Liver (tissue), 9 donors: ENCODE results near the gene RB1. TPM values are rescaled to one million over a fixed set of nuclear protein-coding genes. Genes with fewer than 3 reads are reported as not detected.

Experiments
- DNase-seq: peaks from one replicate; pipeline ENCODE4 v3.0.0-alpha.2; 2017; ENCODE audit warnings: low spot score
- H3K27ac ChIP-seq, 2 donors: one replicate each; pipeline ENCODE4 v1.7.0; 2013; ENCODE audit warnings: inconsistent platforms in 2 of 2, low read length in 2 of 2, control low read depth in 1 of 2, low read depth in 1 of 2, mild to moderate bottlenecking in 1 of 2
- H3K27me3 ChIP-seq, 4 donors: one replicate each; pipeline versions ENCODE4 v1.6.1 to v1.7.0; 2013; ENCODE audit warnings: low read length in 3 of 4, inconsistent platforms in 1 of 4, mild to moderate bottlenecking in 1 of 4, moderate library complexity in 1 of 4; ENCODE audit not compliant: control insufficient read depth in 4 of 4, insufficient read depth in 4 of 4
- H3K36me3 ChIP-seq, 4 donors: one replicate each; pipeline versions ENCODE4 v1.6.1 to v1.7.0; 2013; ENCODE audit warnings: low read length in 3 of 4, mild to moderate bottlenecking in 3 of 4, low read depth in 1 of 4, moderate library complexity in 1 of 4; ENCODE audit not compliant: control insufficient read depth in 4 of 4, insufficient read depth in 3 of 4
- H3K4me1 ChIP-seq, 4 donors: one replicate each; pipeline versions ENCODE4 v1.6.1 to v1.7.0; 2013; ENCODE audit warnings: low read length in 3 of 4, mild to moderate bottlenecking in 3 of 4, moderate library complexity in 1 of 4; ENCODE audit not compliant: control insufficient read depth in 4 of 4, insufficient read depth in 4 of 4
- H3K4me3 ChIP-seq, 3 donors: one replicate each; pipeline versions ENCODE4 v1.6.1 to v1.7.0; 2013; ENCODE audit warnings: low read length in 3 of 3, control low read depth in 1 of 3, low read depth in 1 of 3, mild to moderate bottlenecking in 1 of 3
- H3K9ac ChIP-seq, 2 donors: one replicate each; pipeline ENCODE4 v1.7.0; 2013; ENCODE audit warnings: low read length in 2 of 2, mild to moderate bottlenecking in 2 of 2, moderate library complexity in 2 of 2, control low read depth in 1 of 2, low read depth in 1 of 2
- H3K9me3 ChIP-seq, 4 donors: one replicate each; pipeline versions ENCODE4 v1.6.1 to v1.7.0; 2013; ENCODE audit warnings: low read length in 3 of 4; ENCODE audit not compliant: control insufficient read depth in 4 of 4
- ATF3 ChIP-seq: IDR thresholded peaks from 2 replicates; pipeline ENCODE4 v1.6.1; 2016; ENCODE audit warnings: antibody characterized with exemption
- CTCF ChIP-seq: fragments of 150-350 bp; IDR thresholded peaks from 2 replicates; pipeline ENCODE4 v1.5.1; 2017; ENCODE audit warnings: improper control_type of control experiment, low read depth, low read length; ENCODE audit not compliant: missing input control
- EGR1 ChIP-seq, 2 donors: IDR thresholded peaks; 2 replicates each; pipeline ENCODE4 v1.6.1; 2016 to 2018; ENCODE audit warnings: antibody characterized with exemption in 2 of 2, low read depth in 2 of 2
- FOXA1 ChIP-seq: IDR thresholded peaks from 2 replicates; pipeline ENCODE4 v1.6.1; 2016; ENCODE audit warnings: antibody characterized with exemption
- FOXA2 ChIP-seq: IDR thresholded peaks from 2 replicates; pipeline ENCODE4 v1.6.1; 2016; ENCODE audit warnings: antibody characterized with exemption
- GABPA ChIP-seq, 2 donors: IDR thresholded peaks in 1 of 2; conservative IDR thresholded peaks in 1 of 2; 2 replicates each; pipeline ENCODE4 v1.6.1; 2016; ENCODE audit warnings: antibody characterized with exemption in 2 of 2, mild to moderate bottlenecking in 1 of 2, moderate library complexity in 1 of 2
- HNF4A ChIP-seq, 2 donors: conservative IDR thresholded peaks; 2 replicates each; pipeline ENCODE4 v1.6.1; 2016; ENCODE audit warnings: antibody characterized with exemption in 2 of 2, mild to moderate bottlenecking in 2 of 2
- HNF4G ChIP-seq: IDR thresholded peaks from 2 replicates; pipeline ENCODE4 v1.6.1; 2016; ENCODE audit warnings: antibody characterized with exemption
- JUND ChIP-seq, 2 donors: IDR thresholded peaks; 2 replicates each; pipeline ENCODE4 v1.6.1; 2016; ENCODE audit warnings: antibody characterized with exemption in 2 of 2
- MAX ChIP-seq: IDR thresholded peaks from 2 replicates; pipeline ENCODE4 v1.6.1; 2016; ENCODE audit warnings: antibody characterized with exemption
- NR2F2 ChIP-seq: IDR thresholded peaks from 2 replicates; pipeline ENCODE4 v1.6.1; 2016; ENCODE audit warnings: antibody characterized with exemption
- RAD21 ChIP-seq, 2 donors: IDR thresholded peaks; 2 replicates each; pipeline ENCODE4 v1.6.1; 2016; ENCODE audit warnings: antibody characterized with exemption in 2 of 2, mild to moderate bottlenecking in 2 of 2
- REST ChIP-seq: IDR thresholded peaks from 2 replicates; pipeline ENCODE4 v1.6.1; 2016; ENCODE audit warnings: antibody characterized with exemption, mild to moderate bottlenecking
- RXRA ChIP-seq, 2 donors: IDR thresholded peaks; 2 replicates each; pipeline ENCODE4 v1.6.1; 2017 to 2018; ENCODE audit warnings: antibody characterized with exemption in 2 of 2, mild to moderate bottlenecking in 1 of 2
- SP1 ChIP-seq: IDR thresholded peaks from 2 replicates; pipeline ENCODE4 v1.6.1; 2018; ENCODE audit warnings: antibody characterized with exemption, mild to moderate bottlenecking
- TAF1 ChIP-seq: conservative IDR thresholded peaks from 2 replicates; pipeline ENCODE4 v1.6.1; 2016; ENCODE audit warnings: antibody characterized with exemption, mild to moderate bottlenecking
- YY1 ChIP-seq: IDR thresholded peaks from 2 replicates; pipeline ENCODE4 v1.6.1; 2016; ENCODE audit warnings: antibody characterized with exemption, mild to moderate bottlenecking
- ZBTB33 ChIP-seq: IDR thresholded peaks from 2 replicates; pipeline ENCODE4 v1.6.1; 2016; ENCODE audit warnings: antibody characterized with exemption
- WGBS: extraction: QIAGEN DNeasy Blood & Tissue Kit; methylation state at CpG from one replicate; pipeline ENCODE4 v1.1.7; 2013; 5-methylcytosine and 5-hydroxymethylcytosine counted together
- polyA plus RNA-seq, 2 donors: library from polyadenylated mRNA; stranded (reverse) in 1 of 2; unstranded in 1 of 2; fragments of 200-250 nt in 1 of 2; fragments of >200 nt in 1 of 2; fragmentation: Nextera tagmentation in 1 of 2; extraction: Ambion mirVana in 1 of 2; gene quantifications; one replicate each; pipeline versions ENCODE4 v1.2.1 to v1.2.3, GENCODE V29; 2013 to 2015
- total RNA-seq, 2 donors: library from RNA; depleted of rRNA; stranded (reverse); fragments of >200 nt; gene quantifications; one replicate each; pipeline ENCODE4 v1.2.3, GENCODE V29; 2014
- donor health status: healthy.
- donor health status: healthy.
- donor health status: healthy.
- donor health status: healthy.
- donor health status: healthy.

The RB1 gene
- total and polyA plus RNA-seq, 4 donors, result 6.6 to 30.6 (median 8.9) TPM

- 96% methylated on average over 6 of the region's 6 CpGs for WGBS
- H3K4me3 ChIP-seq, result no peak overlapping the region
- peaks cover 0 to 5% (median 3%) of the 10 kb centered on the region in 4 donors for H3K36me3 ChIP-seq
- H3K27me3 ChIP-seq, result no peaks in the 10 kb centered on the region
- DNase-seq, result no peak
- H3K27ac ChIP-seq, result no peak overlapping the region
- no peak overlapping the region for H3K9ac ChIP-seq
- H3K4me1 ChIP-seq, result peaks cover 0 to 2% (median 0%) of the 10 kb centered on the region in 4 donors
- TF ChIP-seq YY1, result no peak
- no peak for TF ChIP-seq ZBTB33
- no peak for TF ChIP-seq HNF4G
- TF ChIP-seq ATF3, result no peak
- TF ChIP-seq REST, result no peak
- no peak for TF ChIP-seq RXRA (IDR thresholded peaks at IDR 0.05)
- TF ChIP-seq FOXA1, result no peak
- TF ChIP-seq SP1, result no peak
- no peak for TF ChIP-seq MAX
- no peak for TF ChIP-seq CTCF
- no peak for TF ChIP-seq EGR1 (IDR thresholded peaks at IDR 0.05; ENCODE audit: low read depth in 2 of 2)
- TF ChIP-seq RAD21 (IDR thresholded peaks at IDR 0.05), result no peak
- TF ChIP-seq JUND (IDR thresholded peaks at IDR 0.05), result no peak
- TF ChIP-seq NR2F2, result no peak
- TF ChIP-seq FOXA2, result no peak
- no peak for TF ChIP-seq HNF4A (conservative IDR thresholded peaks at IDR 0.05)
- no peak for TF ChIP-seq TAF1
- no peak for TF ChIP-seq GABPA (IDR thresholded peaks at IDR 0.05 in 1 of 2, conservative IDR thresholded peaks at IDR 0.05 in 1 of 2)
- no peaks in the 10 kb centered on the region for H3K9me3 ChIP-seq
These were observed 204.5 kb downstream of the RB1 start for GRCh38 chr13:48508011-48508410.
